Subcutaneous abdominal adipose tissue (tissue), 5 donors: Measurements from ENCODE around the gene CDC26.

Experiments
- H3K27ac ChIP-seq: one replicate; pipeline ENCODE4 v1.7.0; 2013; ENCODE audit warnings: low read depth, mild to moderate bottlenecking, inconsistent platforms, low read length, moderate library complexity
- H3K27me3 ChIP-seq, 5 donors: one replicate each; pipeline ENCODE4 v1.7.0; 2013; ENCODE audit warnings: low read length in 5 of 5, inconsistent platforms in 1 of 5; ENCODE audit not compliant: control insufficient read depth in 5 of 5, insufficient read depth in 4 of 5
- H3K36me3 ChIP-seq, 5 donors: one replicate each; pipeline ENCODE4 v1.7.0; 2013; ENCODE audit warnings: low read length in 5 of 5; ENCODE audit not compliant: control insufficient read depth in 5 of 5, insufficient read depth in 5 of 5
- H3K4me1 ChIP-seq, 5 donors: one replicate each; pipeline ENCODE4 v1.7.0; 2013; ENCODE audit warnings: low read length in 5 of 5, mild to moderate bottlenecking in 3 of 5, moderate library complexity in 1 of 5; ENCODE audit not compliant: control insufficient read depth in 5 of 5, insufficient read depth in 5 of 5
- H3K4me3 ChIP-seq, 5 donors: one replicate each; pipeline ENCODE4 v1.7.0; 2013; ENCODE audit warnings: low read length in 5 of 5, low read depth in 1 of 5
- H3K9ac ChIP-seq, 5 donors: one replicate each; pipeline ENCODE4 v1.7.0; 2013; ENCODE audit warnings: low read length in 5 of 5, mild to moderate bottlenecking in 4 of 5, moderate library complexity in 3 of 5
- H3K9me3 ChIP-seq, 5 donors: one replicate each; pipeline ENCODE4 v1.7.0; 2013; ENCODE audit warnings: low read length in 5 of 5; ENCODE audit not compliant: control insufficient read depth in 5 of 5
- donor health status: healthy.
- donor health status: healthy.
- donor health status: healthy.
- donor health status: healthy.
- donor health status: healthy.

The CDC26 gene

DNA sequence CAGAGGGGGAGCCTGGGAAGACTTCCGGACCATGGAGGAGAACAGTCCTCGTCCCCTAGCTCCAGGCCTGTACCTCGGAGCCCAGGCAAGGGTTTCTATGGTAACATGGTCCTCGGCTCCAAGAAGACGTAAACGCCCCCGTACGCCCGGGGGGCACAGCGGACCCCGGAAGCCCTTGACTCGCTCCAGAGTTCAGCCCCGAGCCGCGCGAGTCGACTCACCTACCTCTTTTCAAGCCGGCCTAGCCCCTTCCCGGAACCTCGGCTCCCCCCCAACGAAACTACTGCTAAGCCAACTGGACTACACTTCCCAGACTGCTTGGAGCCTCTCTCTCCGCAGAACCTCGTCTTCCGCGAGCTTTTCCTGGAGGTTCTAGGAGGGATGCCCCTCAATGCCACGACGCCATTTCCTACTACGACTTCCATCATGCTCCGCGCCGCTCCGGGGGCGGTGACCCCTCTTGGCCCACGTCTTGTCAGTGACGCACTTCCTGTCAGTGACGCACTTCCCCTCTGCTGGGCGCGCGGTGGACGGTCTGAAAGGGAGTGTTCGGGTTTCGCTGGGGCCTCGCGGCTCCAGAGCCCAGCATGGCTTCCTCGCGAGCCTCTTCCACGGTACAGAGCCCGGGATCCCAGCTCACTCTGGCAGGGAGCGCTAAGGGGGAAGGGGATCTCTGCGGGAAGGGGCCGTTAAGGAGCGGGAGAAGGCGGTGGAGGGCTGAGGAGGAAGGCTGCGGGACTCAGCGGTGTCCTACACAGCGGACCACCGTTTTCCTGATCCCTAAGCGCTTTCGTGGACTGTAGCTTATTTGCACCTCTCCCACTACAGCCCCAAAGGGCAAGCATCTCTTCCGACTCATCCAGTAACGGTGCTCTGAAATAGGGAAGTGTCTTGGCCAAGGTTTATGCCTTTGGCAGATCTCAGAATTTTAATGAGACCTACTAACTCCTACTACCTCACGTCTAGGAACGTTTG lies at the start of gene CDC26, which contains the start of gene PRPF4:
TSS of gene CDC26 (minus strand) at position 416 of the 975 bp plus-strand sequence. CDS start 3,065 bp downstream, outside the sequence.
TSS of gene PRPF4 (plus strand) at position 502 of the 975 bp plus-strand sequence. CDS start at position 588, 86 bp downstream.
- Histone ChIP-seq H3K9me3 (no peaks in the 10 kb centered on the region), H3K27ac (peak within 1 kb of the TSS; percentile 98), H3K36me3 (peaks cover 26 to 56% (median 43%) of the 10 kb centered on the region in 5 donors), H3K27me3 (no peaks in the 10 kb centered on the region), H3K4me3 (peak within 1 kb of the TSS; percentile 79 to 99 (median 91)), H3K4me1 (peaks cover 4 to 22% (median 18%) of the 10 kb centered on the region in 5 donors), H3K9ac (peak within 1 kb of the TSS; percentile 87 to 99 (median 96))

GRCh38 chr9:113322671-113323070 lies 47.3 kb upstream of the CDC26 start:
- no peak overlapping the region for H3K27ac ChIP-seq
- H3K27me3 ChIP-seq: no peaks in the 10 kb centered on the region
- no peak overlapping the region for H3K9ac ChIP-seq
- no peak overlapping the region for H3K4me3 ChIP-seq
- H3K4me1 ChIP-seq: peaks cover 0 to 4% (median 0%) of the 10 kb centered on the region in 5 donors
- peaks cover 5 to 24% (median 8%) of the 10 kb centered on the region in 5 donors for H3K36me3 ChIP-seq
- no peaks in the 10 kb centered on the region for H3K9me3 ChIP-seq

- Histone ChIP-seq H3K9me3 (no peaks in the 10 kb centered on the region), H3K27me3 (no peaks in the 10 kb centered on the region), H3K4me3 (no peak overlapping the region), H3K4me1 (peaks cover 0 to 8% (median 0%) of the 10 kb centered on the region in 5 donors), H3K27ac (no peak overlapping the region), H3K9ac (no peak overlapping the region), H3K36me3 (peaks cover 5 to 21% (median 8%) of the 10 kb centered on the region in 5 donors)
Observed at GRCh38 chr9:113320051-113320450, 44.7 kb upstream of the CDC26 start.

DNA sequence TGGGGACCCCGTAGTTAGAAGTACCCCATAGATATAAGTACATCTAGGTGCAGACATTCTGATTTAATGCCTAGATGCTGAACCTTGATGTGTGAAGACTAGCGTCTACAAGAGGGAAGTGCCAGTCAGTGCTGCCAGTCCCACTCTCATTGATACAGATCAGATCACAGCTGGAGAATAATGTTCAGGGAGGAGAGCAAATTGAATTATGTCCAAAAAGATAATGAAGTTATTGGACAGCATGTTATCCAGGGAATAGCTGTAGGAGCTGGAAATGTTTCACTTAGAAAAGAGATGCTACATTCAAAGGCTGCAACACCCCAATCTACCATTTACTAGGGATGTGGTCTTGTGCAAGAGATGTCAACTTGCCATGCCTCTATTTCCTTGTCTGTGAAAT lies 43.7 kb upstream of the CDC26 start:
- Histone ChIP-seq H3K36me3 (peaks cover 5 to 21% (median 8%) of the 10 kb centered on the region in 5 donors), H3K9ac (no peak overlapping the region), H3K27me3 (no peaks in the 10 kb centered on the region), H3K4me3 (no peak overlapping the region), H3K9me3 (no peaks in the 10 kb centered on the region), H3K4me1 (peaks cover 0 to 8% (median 0%) of the 10 kb centered on the region in 5 donors), H3K27ac (no peak overlapping the region)

GRCh38 chr9:113317777-113318176 lies 42.4 kb upstream of the CDC26 start:
- Histone ChIP-seq H3K9ac (no peak overlapping the region), H3K27me3 (no peaks in the 10 kb centered on the region), H3K4me1 (peaks cover 0 to 8% (median 0%) of the 10 kb centered on the region in 5 donors), H3K36me3 (peaks cover 3 to 19% (median 8%) of the 10 kb centered on the region in 5 donors), H3K27ac (no peak overlapping the region), H3K4me3 (no peak overlapping the region), H3K9me3 (no peaks in the 10 kb centered on the region)

DNA sequence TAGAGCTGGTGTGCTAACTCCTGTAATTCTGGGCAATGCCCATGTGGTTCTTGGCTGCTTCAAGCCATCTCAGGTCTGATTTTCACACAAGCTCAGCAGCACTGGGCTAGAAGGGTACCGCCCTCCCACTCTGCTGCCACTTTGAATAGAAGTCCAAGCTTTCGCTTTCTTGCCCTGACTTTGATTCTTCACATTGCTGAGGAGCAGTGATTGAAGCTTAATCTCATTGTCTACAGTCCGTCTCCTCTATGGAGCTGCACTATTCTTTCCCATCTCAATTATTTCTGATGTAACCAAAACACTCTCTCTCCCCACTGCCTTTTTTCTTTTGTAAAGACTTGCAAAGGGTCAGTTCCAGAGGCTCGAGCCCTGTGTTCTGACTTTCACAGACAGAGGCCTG lies 40.7 kb upstream of the CDC26 start:
- Histone ChIP-seq H3K4me1 (peaks cover 0 to 11% (median 8%) of the 10 kb centered on the region in 5 donors), H3K9me3 (no peaks in the 10 kb centered on the region), H3K27ac (no peak overlapping the region), H3K36me3 (peaks cover 0 to 10% (median 4%) of the 10 kb centered on the region in 5 donors), H3K27me3 (no peaks in the 10 kb centered on the region), H3K4me3 (no peak overlapping the region), H3K9ac (no peak overlapping the region)

DNA sequence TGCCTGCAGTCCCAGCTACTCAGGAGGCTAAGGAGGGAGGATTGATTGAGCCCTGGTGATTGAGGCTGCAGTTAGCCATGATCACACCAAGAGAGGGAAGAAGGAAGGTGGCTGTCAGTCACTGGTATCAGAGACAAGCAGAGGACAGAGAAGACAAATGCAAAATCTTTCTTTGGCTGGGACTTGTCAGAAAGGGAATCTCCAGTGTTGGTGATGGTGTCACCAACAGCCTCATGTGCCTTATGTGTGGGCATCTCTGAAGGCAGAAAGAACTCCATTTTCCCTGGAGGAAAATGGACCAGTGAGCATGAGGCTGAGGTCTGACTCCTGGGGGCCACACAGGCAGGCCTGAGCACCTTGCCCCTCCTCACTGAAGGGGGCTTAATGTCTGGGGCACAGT lies 39.9 kb upstream of the CDC26 start:
- peaks cover 0 to 13% (median 11%) of the 10 kb centered on the region in 5 donors for H3K4me1 ChIP-seq
- H3K27ac ChIP-seq: no peak overlapping the region
- no peaks in the 10 kb centered on the region for H3K9me3 ChIP-seq
- H3K4me3 ChIP-seq: no peak overlapping the region
- H3K36me3 ChIP-seq: peaks cover 0 to 5% (median 3%) of the 10 kb centered on the region in 5 donors
- H3K27me3 ChIP-seq: no peaks in the 10 kb centered on the region
- H3K9ac ChIP-seq: no peak overlapping the region

DNA sequence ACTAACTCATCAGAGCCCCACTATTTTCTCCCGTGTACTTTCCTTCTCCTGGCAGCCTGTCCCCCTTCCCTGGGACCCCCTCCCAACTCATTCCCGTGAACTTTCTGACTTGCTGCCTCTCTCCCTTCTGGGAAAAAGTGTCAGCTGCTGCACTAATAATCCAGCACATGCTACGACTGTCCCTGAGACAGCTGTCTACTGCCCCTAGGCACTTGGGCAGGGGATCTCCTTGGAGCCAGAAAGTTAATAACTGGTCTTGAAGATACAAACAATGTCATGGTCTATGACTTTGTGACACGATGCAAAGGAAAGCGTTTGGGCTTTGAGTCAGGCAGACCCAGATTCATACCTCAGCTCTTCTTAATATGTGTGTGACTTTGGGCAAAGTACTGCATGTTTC lies 37.9 kb upstream of the CDC26 start:
- no peaks in the 10 kb centered on the region for H3K9me3 ChIP-seq
- no peak overlapping the region for H3K9ac ChIP-seq
- H3K27ac ChIP-seq: no peak overlapping the region
- no peak overlapping the region for H3K4me3 ChIP-seq
- peaks cover 0 to under 1% (median 0%) of the 10 kb centered on the region in 5 donors for H3K36me3 ChIP-seq
- H3K27me3 ChIP-seq: no peaks in the 10 kb centered on the region
- H3K4me1 ChIP-seq: peaks cover 0 to 19% (median 13%) of the 10 kb centered on the region in 5 donors

GRCh38 chr9:113311961-113312360 lies 36.6 kb upstream of the CDC26 start:
- Histone ChIP-seq H3K9ac (no peak overlapping the region), H3K4me3 (no peak overlapping the region), H3K27ac (no peak overlapping the region), H3K27me3 (no peaks in the 10 kb centered on the region), H3K9me3 (no peaks in the 10 kb centered on the region), H3K36me3 (no peaks in the 10 kb centered on the region), H3K4me1 (peaks cover 0 to 19% (median 8%) of the 10 kb centered on the region in 5 donors)

DNA sequence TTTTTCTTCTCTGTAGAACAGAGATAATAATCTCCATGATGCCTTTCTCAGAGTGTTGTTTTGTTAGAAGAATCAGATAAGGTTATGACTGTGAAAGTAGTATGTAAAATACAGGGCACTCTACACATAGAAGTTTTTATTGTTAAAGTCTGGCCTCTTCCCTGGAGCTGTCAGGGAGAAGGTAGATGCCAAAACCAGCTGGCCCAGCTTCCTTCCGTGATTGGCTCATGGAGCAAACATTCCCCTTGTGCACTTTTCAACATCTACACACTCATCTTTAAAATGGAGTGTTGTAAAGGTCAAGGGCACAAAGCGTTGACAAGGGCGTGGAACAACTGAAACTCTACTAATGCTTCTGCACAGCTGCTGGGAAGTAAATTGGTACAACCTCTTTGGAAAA lies 35.2 kb upstream of the CDC26 start:
- H3K4me3 ChIP-seq: no peak overlapping the region
- H3K9me3 ChIP-seq: no peaks in the 10 kb centered on the region
- H3K4me1 ChIP-seq: peaks cover 0 to 19% (median 8%) of the 10 kb centered on the region in 5 donors
- H3K36me3 ChIP-seq: no peaks in the 10 kb centered on the region
- no peak overlapping the region for H3K27ac ChIP-seq
- peak overlapping the region in 1 of 5 donors; percentile 43 for H3K9ac ChIP-seq
- H3K27me3 ChIP-seq: no peaks in the 10 kb centered on the region
